GM12891 (cell line): ENCODE data around the gene DDX25.

Source experiments
- DNase-seq: peaks from one replicate; pipeline ENCODE4 v3.0.0; 2011; ENCODE audit warnings: low spot score; ENCODE audit not compliant: insufficient read length
- FAIRE-seq: peaks from 2 replicates; lab custom pipeline; 2011; peaks lifted over from hg19 to GRCh38; lab: Jason Lieb, UNC
- PAX5 ChIP-seq: IDR thresholded peaks from 2 replicates; pipeline ENCODE4 v1.6.1; 2011; ENCODE audit warnings: low read length, moderate library complexity, mild to moderate bottlenecking; ENCODE audit not compliant: insufficient read depth, severe bottlenecking
- POLR2A ChIP-seq: IDR thresholded peaks from 2 replicates; pipeline ENCODE4 v1.6.1; 2011; ENCODE audit warnings: low read depth, low read length, control low read depth
- POLR2AphosphoS5 ChIP-seq: IDR thresholded peaks from 2 replicates; pipeline ENCODE4 v1.6.1; 2011; ENCODE audit warnings: low read depth, low read length, control low read depth
- POU2F2 ChIP-seq: IDR thresholded peaks from 2 replicates; pipeline ENCODE4 v1.6.1; 2011; ENCODE audit warnings: low read depth, mild to moderate bottlenecking, control low read depth, low read length, moderate library complexity
- SPI1 ChIP-seq: IDR thresholded peaks from 2 replicates; pipeline ENCODE4 v1.6.1; 2011; ENCODE audit warnings: low read depth, low read length, control low read depth
- TAF1 ChIP-seq: IDR thresholded peaks from 2 replicates; pipeline ENCODE4 v1.6.1; 2011; ENCODE audit warnings: low read depth, low read length, control low read depth

Gene DDX25

GRCh38 chr11:125932301-125932700, 28.0 kb downstream of the DDX25 start:
- no peak for TF ChIP-seq TAF1
- no peak for TF ChIP-seq SPI1
- no peak for TF ChIP-seq PAX5
- no peak for TF ChIP-seq POLR2AphosphoS5
- TF ChIP-seq POLR2A: no peak
- TF ChIP-seq POU2F2: no peak
- DNase-seq: no peak
- FAIRE-seq: no peak

- no peak for DNase-seq
- TF ChIP-seq POU2F2: no peak
- TF ChIP-seq PAX5: no peak
- no peak for TF ChIP-seq POLR2AphosphoS5
- no peak for TF ChIP-seq POLR2A
- TF ChIP-seq SPI1: no peak
- no peak for TF ChIP-seq TAF1
- no peak for FAIRE-seq
These were observed 28.9 kb downstream of the DDX25 start for GRCh38 chr11:125933030-125933813.

- no peak for TF ChIP-seq POLR2A
- TF ChIP-seq PAX5: no peak
- no peak for TF ChIP-seq SPI1
- TF ChIP-seq POLR2AphosphoS5: no peak
- TF ChIP-seq TAF1: no peak
- no peak for TF ChIP-seq POU2F2
- FAIRE-seq (no peak), DNase-seq (no peak)
These were observed 30.2 kb downstream of the DDX25 start for GRCh38 chr11:125934473-125934872.

GRCh38 chr11:125935056-125935455, 30.7 kb downstream of the DDX25 start:
- FAIRE-seq (no peak), DNase-seq (no peak)
- TF ChIP-seq SPI1: no peak
- TF ChIP-seq POLR2AphosphoS5: no peak
- TF ChIP-seq POU2F2: no peak
- no peak for TF ChIP-seq TAF1
- TF ChIP-seq PAX5: no peak
- TF ChIP-seq POLR2A: no peak

GRCh38 chr11:125935618-125936199, 31.4 kb downstream of the DDX25 start:
- no peak for TF ChIP-seq PAX5
- TF ChIP-seq POU2F2: no peak
- TF ChIP-seq POLR2AphosphoS5: no peak
- no peak for TF ChIP-seq POLR2A
- TF ChIP-seq TAF1: no peak
- TF ChIP-seq SPI1: no peak
- FAIRE-seq (no peak), DNase-seq (no peak)

- no peak for DNase-seq
- no peak for FAIRE-seq
- TF ChIP-seq TAF1 (no peak), SPI1 (no peak), POLR2AphosphoS5 (no peak), PAX5 (no peak), POU2F2 (no peak), POLR2A (no peak)
These were observed 34.1 kb downstream of the DDX25 start for GRCh38 chr11:125938418-125938817.

- TF ChIP-seq PAX5 (no peak), POLR2A (no peak), POU2F2 (no peak), SPI1 (no peak), POLR2AphosphoS5 (no peak), TAF1 (no peak)
- DNase-seq: no peak
- no peak for FAIRE-seq
These were observed 34.8 kb downstream of the DDX25 start for GRCh38 chr11:125939081-125939521.

- FAIRE-seq: no peak
- no peak for DNase-seq
- TF ChIP-seq PAX5 (no peak), SPI1 (no peak), POLR2A (no peak), POLR2AphosphoS5 (no peak), TAF1 (no peak), POU2F2 (no peak)
These were observed 35.8 kb downstream of the DDX25 start for GRCh38 chr11:125940145-125940544.

- TF ChIP-seq POLR2A: no peak
- no peak for TF ChIP-seq PAX5
- no peak for TF ChIP-seq POLR2AphosphoS5
- TF ChIP-seq TAF1: no peak
- TF ChIP-seq POU2F2: no peak
- TF ChIP-seq SPI1: no peak
- FAIRE-seq (no peak), DNase-seq (no peak)
These were observed 36.9 kb downstream of the DDX25 start for GRCh38 chr11:125941267-125941618.
